HG03064 (cell line): ENCODE measurements around the gene PRDM8.
"Not testable (repeated sequence)": the region's sequence is repeated elsewhere in the genome, so short reads cannot be mapped to it uniquely, and the experiment has no call there.

Source experiments
- ATAC-seq: cut with Tn5 transposase; IDR thresholded peaks from one replicate; pipeline ENCODE4 v1.9.1; 2021; ENCODE audit warnings: low read depth; ENCODE audit not compliant: unreplicated experiment

Gene PRDM8

GRCh38 chr4:80221161-80221560 is 23.9 kb downstream of the PRDM8 start:
- no peak for ATAC-seq

- no peak for ATAC-seq
Measured at GRCh38 chr4:80225595-80225994, 28.3 kb downstream of the PRDM8 start.

GRCh38 chr4:80226094-80226493 is 28.8 kb downstream of the PRDM8 start:
- no peak for ATAC-seq

- ATAC-seq, result no peak
Measured at GRCh38 chr4:80228460-80228859, 31.2 kb downstream of the PRDM8 start.

GRCh38 chr4:80229128-80229527 is 31.8 kb downstream of the PRDM8 start:
- no peak for ATAC-seq

GRCh38 chr4:80229590-80229989 is 32.3 kb downstream of the PRDM8 start:
- no peak for ATAC-seq

GRCh38 chr4:80231180-80231579 is 33.9 kb downstream of the PRDM8 start:
- ATAC-seq, result no peak

- ATAC-seq, result no peak
Measured at GRCh38 chr4:80232707-80233370, 35.5 kb downstream of the PRDM8 start.

- ATAC-seq, result no peak
Measured at GRCh38 chr4:80233390-80233789, 36.1 kb downstream of the PRDM8 start.

GRCh38 chr4:80235451-80235850 is 38.1 kb downstream of the PRDM8 start:
- no peak for ATAC-seq

- no peak for ATAC-seq
Measured at GRCh38 chr4:80237992-80238391, 40.7 kb downstream of the PRDM8 start.

- no peak for ATAC-seq
Measured at GRCh38 chr4:80239480-80240150, 42.3 kb downstream of the PRDM8 start.

- ATAC-seq, result no peak
Measured at GRCh38 chr4:80240976-80241375, 43.7 kb downstream of the PRDM8 start.

GRCh38 chr4:80243274-80244018 is 46.1 kb downstream of the PRDM8 start:
- no peak for ATAC-seq

- not testable (repeated sequence) for ATAC-seq
Measured at GRCh38 chr4:80247484-80247883, 50.2 kb downstream of the PRDM8 start.

- no peak for ATAC-seq
Measured at GRCh38 chr4:80249144-80249543, 51.8 kb downstream of the PRDM8 start.

- no peak for ATAC-seq
Measured at GRCh38 chr4:80252427-80252826, 55.1 kb downstream of the PRDM8 start.

GRCh38 chr4:80252953-80253352 is 55.6 kb downstream of the PRDM8 start:
- no peak for ATAC-seq

- no peak for ATAC-seq
Measured at GRCh38 chr4:80253510-80253909, 56.2 kb downstream of the PRDM8 start.
